Left cardiac atrium (tissue), 4 donors: ENCODE results near the gene DYTN. TPM values are rescaled to one million over a fixed set of nuclear protein-coding genes. Genes with fewer than 3 reads are reported as not detected.
"Not testable (repeated sequence)": the region's sequence is repeated elsewhere in the genome, so short reads cannot be mapped to it uniquely, and the experiment has no call there.

Experiments
- ATAC-seq, 2 donors: fragments of 200-7000 bp; cut with Tn5 transposase; one replicate each; pipeline ENCODE4 v1.9.1; 2020; ENCODE audit warnings: mild to moderate bottlenecking in 2 of 2, moderate library complexity in 2 of 2
- DNase-seq: peaks from one replicate; pipeline ENCODE4 v3.0.0-alpha.2; 2020
- intact Hi-C, 2 donors: fragments of 100-400 bp; cut with DNase I; formaldehyde crosslinking; loops; one replicate each; pipeline versions ENCODE4 v1.14.1 to v1.15.1; 2022 to 2023
- long read RNA-seq: library from polyadenylated mRNA; unstranded; transcript quantifications from one replicate; pipeline ENCODE4 v2.0.0, GENCODE V29; 2021
- total RNA-seq, 2 donors: library from RNA; stranded (reverse); fragmentation: NEBNext Ultra II Directional; extraction: Animal tissue kit (Norgen Biotek cat#: 25700); gene quantifications; one replicate each; pipeline ENCODE4 v1.2.1, GENCODE V29; 2021
- donor health status: DM: no; HTN: yes; CAD: no.
- donor health status: DM: no; HTN: yes; CAD: no; lungs with severe emphysema.
- donor health status: DM: yes; HTN: yes; CAD: no.
- donor health status: Dilated cardiomyopathy.

The DYTN gene, protein sequence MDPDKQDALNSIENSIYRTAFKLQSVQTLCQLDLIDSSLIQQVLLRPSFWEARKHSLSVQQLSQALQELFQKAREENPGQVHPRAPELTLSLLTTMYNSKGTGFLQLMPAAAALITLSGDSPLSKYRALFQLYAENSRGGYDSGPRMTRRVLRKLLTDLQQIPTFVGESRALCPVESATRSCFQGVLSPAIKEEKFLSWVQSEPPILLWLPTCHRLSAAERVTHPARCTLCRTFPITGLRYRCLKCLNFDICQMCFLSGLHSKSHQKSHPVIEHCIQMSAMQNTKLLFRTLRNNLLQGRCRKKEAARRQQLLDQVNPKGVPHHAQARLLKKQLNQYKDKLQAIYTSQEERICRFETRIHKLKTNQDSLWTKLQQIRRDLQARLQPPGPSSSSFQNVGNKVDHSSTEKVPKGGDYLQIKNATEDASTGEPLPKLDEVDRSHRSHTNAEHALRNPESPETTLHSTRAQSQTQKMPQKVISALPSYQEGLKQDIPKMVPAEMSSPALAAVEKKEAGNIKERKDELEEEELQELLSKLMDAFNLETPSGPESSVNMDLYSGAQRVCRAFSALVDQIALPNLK
- total RNA-seq: not detected
- long read RNA-seq: 0 reads

DNA sequence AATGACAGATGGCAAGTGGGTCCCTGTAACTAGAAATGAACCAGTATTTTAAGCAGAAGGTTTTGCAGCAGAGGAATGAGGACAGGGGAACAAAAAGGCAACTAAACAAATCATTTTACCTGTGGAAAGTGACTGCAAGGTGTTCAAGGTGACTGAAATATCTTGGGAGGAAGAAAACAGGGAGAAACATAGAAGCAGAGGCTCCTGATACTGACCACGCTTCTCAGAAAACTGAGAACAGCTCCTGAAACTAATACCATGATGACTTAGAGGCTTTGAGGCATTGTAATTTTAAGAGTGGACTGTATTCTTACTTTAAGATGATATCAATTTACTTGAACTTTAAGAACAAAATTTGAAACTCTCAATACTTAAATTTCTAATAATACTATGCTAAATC is at the start of gene DYTN:
DYTN (minus strand) TSS at position 101 of the 400 bp plus-strand sequence. CDS start 117 bp downstream, outside the sequence.
- ATAC-seq (no peak), DNase-seq (no peak)
- intact Hi-C loops: no loop called here

DNA sequence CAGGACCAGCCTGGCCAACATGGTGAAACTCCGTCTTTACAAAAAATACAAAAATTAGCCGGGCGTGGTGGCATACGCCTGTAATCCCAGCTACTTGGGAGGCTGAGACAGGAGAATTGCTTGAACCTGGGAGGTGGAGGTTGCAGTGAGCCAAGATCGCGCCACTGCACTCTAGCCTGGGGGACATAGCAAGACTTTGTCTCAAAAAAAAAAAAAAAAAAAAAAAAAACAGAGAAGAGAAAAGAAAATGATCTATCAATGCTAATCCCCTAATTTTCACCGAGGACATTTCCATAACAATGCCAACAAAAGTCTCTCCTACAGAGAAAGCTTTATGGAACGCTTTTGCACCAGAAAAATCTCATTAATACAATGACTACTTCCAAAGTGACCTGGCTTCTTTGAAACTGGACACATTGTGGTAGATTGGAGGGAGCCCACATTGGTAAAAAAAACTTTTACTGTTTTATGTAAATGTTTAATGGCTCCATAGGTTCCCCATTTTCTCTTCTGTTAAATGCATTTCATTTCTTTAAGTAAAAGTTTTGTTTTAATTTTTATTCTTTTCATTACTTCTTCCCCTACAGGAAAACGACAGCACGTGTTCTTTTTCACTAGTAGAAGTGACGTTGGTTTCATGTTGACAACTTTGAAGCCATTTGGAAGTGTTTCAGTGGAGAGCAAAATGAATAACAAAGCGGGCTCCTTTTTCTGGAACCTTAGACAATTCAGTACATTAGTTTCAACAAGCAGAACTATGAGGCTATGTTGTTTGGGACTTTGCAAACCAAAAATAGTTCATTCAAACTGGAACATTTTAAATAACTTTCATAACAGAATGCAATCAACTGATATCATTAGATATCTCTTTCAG is 48.1 kb upstream of the DYTN start:
- DNase-seq (no peak), ATAC-seq (no peak)
- intact Hi-C loops: no loop called here

DNA sequence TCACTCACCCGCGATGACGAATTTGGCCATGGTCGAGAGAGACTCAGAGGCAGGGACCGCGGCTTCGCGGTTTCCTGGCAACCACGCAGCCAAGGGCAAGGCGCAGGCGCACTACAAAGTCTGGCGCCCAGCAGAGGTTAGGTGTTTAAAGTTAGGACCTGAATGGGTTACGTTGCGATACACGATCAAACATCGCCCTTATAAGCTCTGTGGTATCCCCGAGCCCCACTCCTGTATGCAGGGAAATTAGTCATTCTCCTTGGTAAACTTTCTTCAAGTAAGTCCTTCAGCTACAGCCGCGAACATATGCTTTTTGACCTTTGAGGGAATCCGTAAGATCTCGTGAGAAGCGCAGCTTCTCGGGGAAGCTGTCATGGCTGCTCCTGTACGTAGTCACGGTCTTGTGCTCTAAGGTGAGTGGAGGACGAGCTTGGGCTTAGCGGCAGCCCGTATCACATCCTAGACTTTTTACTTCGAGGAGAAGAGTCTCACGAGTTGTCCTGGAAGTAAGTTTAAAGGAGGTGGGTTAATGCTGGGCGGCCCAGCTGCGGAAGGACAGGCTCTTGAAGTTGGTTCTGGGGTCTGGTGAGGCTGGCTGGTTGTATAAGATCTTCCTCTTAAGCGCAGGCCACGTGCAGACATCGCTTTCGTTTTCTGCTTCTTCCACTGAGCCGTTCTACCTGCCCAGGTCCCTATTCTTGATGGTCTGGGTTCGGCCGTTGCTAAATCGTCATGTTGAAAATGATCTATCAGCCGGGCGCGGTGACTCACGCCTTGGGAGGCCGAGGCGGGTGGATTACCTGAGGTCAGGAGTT is 47.3 kb upstream of the DYTN start, which contains the start of the genes FASTKD2 and MDH1B:
FASTKD2 (plus strand) TSS at position 365 of the 815 bp plus-strand sequence. CDS start 1,088 bp downstream, outside the sequence.
MDH1B (minus strand) TSS at position 87 of the 815 bp plus-strand sequence; CDS start at position 30, 57 bp downstream.
- ATAC-seq: peak; percentile 98 to 99
- intact Hi-C loops: no loop called here

DNA sequence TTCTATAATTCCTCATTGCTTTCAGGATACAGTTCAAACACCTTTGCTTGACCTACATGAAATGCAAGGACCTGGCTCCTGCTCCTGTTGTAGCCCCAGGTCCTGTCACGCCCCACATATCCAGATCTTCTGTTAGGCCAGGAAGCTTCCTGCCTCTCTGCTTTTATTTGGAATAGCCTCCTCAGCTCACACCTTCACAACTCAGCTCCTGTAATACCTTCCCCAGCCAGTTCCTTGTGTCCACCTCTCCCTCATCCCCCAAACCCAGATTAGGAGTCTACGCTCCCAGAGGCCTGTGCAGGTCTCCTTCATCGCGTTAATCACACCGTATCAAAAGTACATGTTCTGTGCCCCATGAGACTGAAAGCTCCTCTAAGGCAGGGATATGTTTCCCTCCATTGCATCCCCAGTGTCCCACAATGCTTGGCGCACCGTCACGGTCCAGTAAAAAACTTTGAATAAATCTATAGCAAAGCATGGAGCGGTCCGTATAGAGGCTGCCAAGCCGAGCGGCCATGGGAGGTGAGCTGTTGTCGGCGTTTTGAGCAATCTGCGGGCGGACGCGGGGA is 46.6 kb upstream of the DYTN start:
- no peak for DNase-seq
- no peak for ATAC-seq
- intact Hi-C loops: no loop called here

More for the DNA sequence above, 47.3 kb upstream of the DYTN start, which contains the start of the genes FASTKD2 and MDH1B:
- peak; percentile 93 for DNase-seq

DNA sequence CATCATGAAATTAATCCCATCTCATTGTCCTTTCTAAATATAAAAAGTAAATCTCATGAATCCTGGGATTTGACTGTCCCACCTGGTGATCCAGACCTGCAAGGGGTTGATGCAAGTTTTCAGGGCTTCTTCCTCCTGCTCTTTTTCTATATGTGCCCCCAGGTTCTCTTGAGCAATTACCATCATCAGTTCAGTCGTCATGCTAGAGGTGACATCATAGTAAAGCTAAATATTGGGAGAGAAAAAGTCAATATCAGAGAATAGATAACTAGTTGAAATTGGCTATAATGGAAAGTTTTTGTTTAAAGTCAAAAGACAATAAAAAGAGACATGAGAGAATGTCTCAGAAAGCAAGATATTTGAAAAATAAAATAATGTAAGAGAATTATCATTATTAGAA is 38.6 kb upstream of the DYTN start:
- no peak for ATAC-seq
- no peak for DNase-seq
- intact Hi-C loops: no loop called here

DNA sequence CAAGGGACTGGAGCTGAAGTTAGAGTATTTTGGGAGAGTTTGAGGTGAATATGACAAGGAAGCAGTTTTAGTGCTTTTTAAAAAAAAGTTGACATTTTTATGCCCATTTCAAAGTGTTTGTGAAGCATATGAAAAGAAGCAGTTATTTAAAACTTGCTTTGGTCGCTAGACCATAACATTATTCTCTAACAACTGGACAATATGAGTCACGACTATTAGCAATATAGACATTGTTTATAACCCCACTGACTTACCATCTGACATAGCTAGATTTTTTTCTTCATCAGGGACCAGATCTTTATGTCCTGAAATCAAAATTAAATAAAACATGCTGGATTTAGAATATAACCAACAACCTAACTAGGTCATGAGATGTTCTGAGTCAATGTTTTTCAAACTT is 22.6 kb upstream of the DYTN start:
- intact Hi-C loops: no loop called here
- no peak for DNase-seq
- no peak for ATAC-seq

DNA sequence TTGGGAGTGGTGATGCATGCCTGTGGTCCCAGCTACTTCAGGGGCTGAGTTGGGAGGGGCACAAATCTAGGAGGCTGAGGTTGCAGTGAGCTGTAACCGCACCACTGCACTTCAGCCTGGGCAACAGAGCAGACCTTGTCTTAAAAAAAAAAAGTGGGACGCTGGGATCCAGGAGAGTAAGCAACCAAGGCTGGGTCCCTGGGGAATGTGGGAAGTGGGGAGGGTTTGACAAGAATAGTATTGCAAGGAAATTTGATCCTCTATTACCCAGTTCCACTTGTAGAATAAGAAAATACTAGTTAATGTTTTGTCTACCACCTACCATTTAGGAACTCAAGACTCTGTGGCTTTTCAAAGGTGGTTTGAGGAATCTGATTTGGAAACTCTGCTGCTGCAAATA is 21.1 kb upstream of the DYTN start:
- ATAC-seq: no peak
- no peak for DNase-seq
- intact Hi-C loops: no loop called here

DNA sequence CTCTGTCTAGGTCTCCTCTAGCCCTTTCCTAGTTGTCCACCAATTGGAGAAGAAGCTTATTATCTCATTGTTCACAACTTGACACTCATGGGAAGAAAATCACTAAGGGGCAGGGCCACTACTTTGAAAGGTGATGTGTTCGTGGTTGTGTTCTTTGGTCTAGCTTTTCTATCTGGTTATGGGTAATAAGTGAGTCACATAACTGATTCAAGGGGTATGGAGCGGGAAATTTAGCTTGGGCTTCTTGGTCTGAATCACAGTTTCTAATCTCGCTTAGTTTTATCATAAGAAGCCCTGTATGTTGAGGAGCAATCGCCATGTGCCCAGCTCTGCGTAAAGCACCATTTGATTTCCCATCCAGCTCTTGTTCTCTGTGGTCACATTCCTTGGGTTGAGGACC is 18.7 kb upstream of the DYTN start:
- intact Hi-C loops: no loop called here
- no peak for ATAC-seq
- DNase-seq: no peak

DNA sequence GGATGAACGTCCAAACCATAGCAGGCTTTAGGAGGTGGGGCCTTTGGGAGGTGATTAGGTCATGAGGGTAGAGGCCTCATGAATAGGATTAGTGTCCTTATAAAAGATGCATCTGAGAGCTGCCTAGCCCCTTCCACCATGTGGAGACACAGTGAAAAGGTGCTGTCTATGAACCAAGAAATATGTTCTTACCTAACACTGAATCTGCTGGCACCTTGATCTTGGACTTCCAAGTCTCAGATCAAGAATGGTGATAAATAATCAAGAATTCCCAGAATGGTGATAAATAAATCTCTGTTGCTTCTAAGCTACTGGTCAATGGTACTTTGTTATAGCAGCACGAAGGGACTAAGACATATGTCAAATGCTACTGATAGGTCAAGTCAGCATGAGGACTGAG is 15.1 kb upstream of the DYTN start:
- ATAC-seq: no peak
- DNase-seq: no peak
- intact Hi-C loops: no loop called here

DNA sequence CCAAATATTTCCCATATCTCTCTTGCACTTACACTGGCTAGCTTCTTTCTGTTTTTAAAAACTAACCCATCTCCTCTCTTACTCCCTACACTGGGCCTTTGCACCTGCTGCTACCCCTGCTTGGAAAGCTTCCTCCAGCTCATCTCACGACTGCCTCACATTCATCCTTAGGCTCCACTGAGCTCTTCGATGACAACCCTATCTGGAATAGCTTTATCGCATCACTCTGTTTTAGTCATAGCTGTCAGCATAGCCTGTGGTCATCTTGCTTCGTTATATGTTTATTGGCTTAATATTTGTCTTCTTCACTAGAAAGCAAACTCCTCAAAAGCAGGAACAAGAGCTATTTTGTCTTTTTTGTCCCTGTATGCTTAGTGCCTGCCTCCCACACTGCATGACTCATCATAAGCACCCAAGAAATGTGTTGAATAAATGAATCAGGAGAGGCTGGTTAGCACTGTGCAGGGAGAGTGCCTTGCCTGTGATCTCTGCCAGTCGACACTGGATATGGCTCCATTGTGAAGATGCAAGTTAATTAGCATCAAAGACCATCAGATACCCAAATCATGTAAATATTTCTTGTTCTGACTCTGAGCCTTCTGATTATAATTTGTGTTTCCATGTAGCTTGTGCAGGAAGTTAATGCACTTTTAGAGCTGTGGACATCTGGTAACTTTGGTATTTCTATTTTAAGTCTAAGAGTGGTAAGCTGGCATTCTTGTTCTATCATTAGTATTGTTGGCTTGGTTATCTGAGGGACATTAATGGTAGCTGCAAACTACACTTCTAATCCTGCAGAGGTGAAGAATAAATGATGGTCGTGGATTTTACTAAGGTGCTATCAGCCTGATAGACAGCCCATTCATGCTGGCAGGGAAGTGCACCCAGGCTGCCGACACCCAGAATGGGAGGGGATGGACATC is 10.3 kb upstream of the DYTN start:
- intact Hi-C loops: no loop called here
- ATAC-seq (peak; percentile 38 to 47), DNase-seq (no peak)

DNA sequence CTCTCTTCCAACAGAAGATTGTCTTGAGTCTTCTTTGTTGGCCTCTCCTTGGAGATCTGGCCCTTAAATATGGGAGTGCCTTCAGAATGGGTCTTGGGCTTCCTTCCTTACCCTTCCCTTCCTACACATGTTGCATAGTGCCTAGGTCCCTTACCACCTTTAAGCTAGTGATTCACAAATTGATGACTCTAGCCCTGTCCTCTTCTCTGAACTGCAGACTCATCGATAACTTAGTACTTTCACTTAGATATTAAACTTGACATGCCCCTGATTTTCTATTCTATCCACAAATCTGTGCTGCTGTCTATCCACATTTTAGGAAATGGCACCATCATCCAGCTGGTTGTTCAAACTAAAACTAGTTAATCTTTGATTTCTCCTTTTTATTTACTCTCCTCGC is 9.1 kb upstream of the DYTN start:
- intact Hi-C loops: no loop called here
- no peak for ATAC-seq
- no peak for DNase-seq

DNA sequence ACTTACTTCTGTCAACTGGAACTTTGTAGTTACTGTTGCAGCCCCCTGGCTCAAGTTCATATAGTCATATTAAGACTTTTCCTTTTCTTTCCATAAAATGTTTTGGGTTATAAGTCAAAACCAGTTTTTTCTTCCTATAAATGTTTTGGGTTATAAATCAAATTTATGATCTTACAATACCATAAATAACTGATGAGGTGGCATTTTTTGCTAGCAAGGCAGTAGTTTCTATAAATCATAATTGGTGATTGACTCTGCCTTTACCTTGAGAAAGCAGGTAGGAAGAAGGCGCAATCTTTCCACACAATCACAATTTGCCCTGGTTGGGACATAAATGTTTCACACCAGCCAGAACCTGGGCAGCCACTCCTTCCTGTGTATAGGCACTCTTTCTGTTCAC is 5.1 kb upstream of the DYTN start:
- DNase-seq (no peak), ATAC-seq (no peak)
- intact Hi-C loops: no loop called here

DNA sequence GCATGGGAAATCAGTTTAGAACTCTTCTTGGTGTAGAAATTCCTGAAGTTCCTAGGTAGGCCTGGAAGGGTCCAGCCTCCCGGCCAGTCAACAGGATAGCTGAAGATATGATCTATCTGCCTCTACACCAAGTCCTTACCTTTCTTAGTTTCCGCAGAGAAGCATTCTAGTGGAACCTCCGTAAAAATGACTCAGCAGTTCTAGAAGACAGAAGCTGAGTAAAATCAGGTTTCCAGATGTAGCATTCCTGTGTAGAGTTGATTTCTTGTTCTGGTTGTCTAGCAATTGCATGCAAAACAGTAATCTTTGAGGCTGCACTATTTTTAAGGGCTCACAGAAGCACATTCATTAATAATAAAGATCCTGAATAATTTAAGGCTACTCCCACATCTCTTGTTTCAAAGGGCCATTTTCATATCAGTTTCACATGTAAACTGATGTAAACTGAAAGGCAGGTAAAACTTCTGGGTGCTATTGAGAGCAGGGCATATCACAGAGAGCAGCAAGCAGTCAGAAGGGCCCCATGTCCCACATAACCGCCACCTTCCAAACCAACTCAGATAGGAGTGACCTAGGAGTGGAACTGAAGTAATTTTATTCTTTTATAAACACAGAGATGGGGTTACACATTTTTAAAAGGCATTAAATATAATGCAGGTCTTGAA is 3.2 kb upstream of the DYTN start:
- intact Hi-C loops: no loop called here
- ATAC-seq (no peak), DNase-seq (no peak)

DNA sequence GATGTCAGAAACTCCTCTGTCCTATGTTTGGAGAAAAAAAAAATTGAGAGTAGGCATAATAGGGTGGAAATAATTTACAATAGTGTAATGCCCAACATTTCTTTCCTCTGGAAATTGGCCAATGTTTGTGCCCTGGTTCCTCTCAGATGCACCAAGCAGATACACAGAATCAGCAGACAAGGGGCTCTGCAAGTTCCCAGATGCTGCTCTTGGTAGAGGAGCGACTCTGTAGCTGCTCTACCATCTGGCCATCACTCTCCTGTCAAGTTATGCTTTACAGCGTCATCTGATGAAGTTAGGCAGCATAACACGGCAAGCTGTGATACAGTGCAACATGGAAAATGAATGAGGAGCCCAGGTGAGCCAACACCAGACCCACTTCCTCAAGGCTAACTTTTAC is 1.6 kb downstream of the DYTN start:
- ATAC-seq: no peak
- DNase-seq: no peak
- intact Hi-C loops: no loop called here

DNA sequence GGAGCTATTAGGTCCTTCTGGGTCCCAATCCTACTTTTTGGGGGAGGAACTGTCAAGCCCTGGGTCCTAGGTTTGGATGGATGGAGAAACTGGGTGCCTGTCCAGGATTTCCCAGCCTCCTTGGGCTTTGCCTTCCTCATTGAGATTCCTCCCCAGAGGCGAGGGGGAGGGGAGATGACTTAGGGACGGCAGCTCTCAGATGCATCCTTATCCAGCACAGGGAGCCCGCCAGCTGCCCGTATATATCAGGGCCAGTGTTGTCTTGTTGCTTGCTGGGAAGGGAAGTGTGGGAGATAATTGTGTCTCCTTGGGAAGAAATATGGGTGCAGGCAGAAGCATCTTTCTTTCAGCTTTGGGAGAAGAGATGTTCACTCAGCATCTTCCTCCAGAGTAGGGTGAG is 3.0 kb downstream of the DYTN start:
- DNase-seq, ATAC-seq, intact Hi-C loops: not testable (repeated sequence)

DNA sequence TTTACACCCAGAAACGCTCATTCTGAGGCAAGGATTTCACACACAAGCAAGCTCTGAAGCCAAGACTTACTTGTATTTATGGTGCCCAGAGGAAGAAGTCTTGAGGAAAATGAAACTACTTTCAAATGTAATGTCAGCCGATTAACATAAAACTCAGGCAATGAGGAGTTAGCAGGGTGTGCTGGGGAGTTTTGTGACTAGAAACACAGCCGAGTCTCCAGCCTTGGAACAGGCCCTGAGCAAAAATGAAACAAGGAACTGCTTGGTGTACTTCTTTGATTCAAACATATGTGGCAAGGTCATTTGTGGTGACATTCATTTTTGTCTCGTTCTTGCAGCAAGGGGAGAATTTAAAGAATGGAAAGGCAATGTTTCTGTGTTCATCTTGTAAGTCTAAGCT is 4.5 kb downstream of the DYTN start:
- intact Hi-C loops: no loop called here
- no peak for DNase-seq
- no peak for ATAC-seq

DNA sequence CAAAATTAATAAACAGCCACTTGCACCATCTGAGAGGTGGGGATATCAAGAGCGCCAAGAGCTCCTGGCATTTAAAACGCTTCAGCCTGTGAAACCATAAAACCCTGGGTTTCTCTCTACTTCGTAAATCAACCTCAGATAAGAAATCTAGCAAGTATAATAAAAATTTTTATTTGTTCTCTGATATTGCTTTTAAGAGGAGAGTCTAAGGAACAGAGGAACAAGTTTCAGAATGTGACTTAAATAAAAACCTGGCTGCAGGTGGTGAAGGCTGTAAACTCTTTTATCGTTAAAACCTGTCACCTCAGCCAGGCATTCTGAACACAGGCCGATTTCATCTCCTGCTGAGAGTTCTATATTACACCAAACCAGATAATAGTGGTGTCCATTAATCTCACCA is 9.9 kb downstream of the DYTN start:
- intact Hi-C loops: no loop called here
- DNase-seq (no peak), ATAC-seq (no peak)
